ENCODE data around the gene COL23A1. TPM values are rescaled to one million over a fixed set of nuclear protein-coding genes. Genes with fewer than 3 reads are reported as not detected.

COL23A1 gene
- total RNA-seq, 4 donors from 2014 or later = 7.9 to 20.4 (median 12.0) TPM

DNA sequence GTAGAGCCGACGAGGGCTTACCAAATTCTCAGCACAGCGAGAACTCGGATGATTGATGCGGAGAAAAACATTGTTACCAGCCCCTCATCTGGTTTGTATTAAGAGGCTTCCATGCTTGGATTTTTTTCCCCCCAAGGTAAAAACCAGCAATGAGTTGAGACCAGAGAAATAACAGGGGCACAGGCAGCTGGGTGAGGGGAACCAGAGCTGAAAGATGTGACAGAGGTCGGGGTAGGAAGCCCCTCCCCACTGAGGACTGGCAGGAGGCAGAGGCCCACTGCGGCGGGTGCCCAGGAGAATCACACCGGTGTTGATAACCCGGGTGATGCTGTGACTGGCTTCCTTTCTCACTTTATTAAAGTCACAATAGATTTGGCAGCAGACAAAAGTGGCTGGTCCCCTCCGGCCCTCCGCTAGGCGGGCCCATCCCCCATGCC, 241.1 kb downstream of the COL23A1 start:
- Histone ChIP-seq H3K4me1 (no peaks in the 10 kb centered on the region), H3K4me3 (no peak overlapping the region), H3K36me3 (no peaks in the 10 kb centered on the region), H3K27me3 (no peaks in the 10 kb centered on the region), H3K27ac (no peak overlapping the region), H3K9me3 (no peaks in the 10 kb centered on the region)
- DNase-seq (ENCODE audit: low spot score in 2 of 2) = no peak
- WGBS, 2 donors = 65 to 84% methylated on average over 13 of the region's 13 CpGs
- TF ChIP-seq POLR2A (IDR thresholded peaks at IDR 0.05) (no peak), EP300 (IDR thresholded peaks at IDR 0.05) (no peak)
- TF ChIP-seq, protein P1, sequence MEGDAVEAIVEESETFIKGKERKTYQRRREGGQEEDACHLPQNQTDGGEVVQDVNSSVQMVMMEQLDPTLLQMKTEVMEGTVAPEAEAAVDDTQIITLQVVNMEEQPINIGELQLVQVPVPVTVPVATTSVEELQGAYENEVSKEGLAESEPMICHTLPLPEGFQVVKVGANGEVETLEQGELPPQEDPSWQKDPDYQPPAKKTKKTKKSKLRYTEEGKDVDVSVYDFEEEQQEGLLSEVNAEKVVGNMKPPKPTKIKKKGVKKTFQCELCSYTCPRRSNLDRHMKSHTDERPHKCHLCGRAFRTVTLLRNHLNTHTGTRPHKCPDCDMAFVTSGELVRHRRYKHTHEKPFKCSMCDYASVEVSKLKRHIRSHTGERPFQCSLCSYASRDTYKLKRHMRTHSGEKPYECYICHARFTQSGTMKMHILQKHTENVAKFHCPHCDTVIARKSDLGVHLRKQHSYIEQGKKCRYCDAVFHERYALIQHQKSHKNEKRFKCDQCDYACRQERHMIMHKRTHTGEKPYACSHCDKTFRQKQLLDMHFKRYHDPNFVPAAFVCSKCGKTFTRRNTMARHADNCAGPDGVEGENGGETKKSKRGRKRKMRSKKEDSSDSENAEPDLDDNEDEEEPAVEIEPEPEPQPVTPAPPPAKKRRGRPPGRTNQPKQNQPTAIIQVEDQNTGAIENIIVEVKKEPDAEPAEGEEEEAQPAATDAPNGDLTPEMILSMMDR (IDR thresholded peaks at IDR 0.05) = no peak

DNA sequence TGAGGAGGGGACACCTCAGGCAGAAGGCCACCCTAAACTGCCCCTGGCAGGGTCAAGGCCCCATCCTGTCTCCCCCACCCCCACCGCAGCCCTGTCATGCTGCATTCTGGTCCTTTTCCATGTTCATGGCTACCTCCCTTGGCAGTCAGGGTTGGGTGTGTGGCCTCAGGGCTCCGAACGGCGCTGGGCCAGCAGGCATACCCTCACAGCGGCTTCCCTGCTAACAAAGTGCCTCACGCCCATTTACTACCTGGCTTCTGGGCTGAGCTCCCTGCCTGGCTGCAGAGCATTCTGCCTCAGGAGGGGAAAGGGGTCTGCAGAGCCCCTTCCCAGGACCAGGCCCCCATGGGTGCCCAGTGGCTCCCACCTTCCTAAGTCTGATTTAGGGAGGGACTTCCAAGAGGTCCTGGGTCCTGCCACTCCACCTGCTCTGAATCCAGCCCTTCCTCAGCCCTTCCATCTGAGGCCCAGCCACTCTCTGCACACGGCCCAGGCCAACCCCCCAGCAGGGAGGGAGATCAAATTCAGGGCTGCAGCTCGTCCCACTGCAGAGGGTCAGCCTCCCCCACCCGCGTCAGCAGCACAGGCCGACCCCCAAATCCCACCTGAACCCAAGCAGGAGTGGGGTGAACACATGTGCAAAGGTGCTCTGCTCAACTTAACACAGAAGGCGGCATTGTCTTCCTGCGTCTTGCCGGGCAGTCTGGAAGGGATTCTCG, 241.7 kb downstream of the COL23A1 start:
- Histone ChIP-seq H3K4me1 (no peaks in the 10 kb centered on the region), H3K4me3 (no peak overlapping the region), H3K9me3 (no peaks in the 10 kb centered on the region), H3K36me3 (no peaks in the 10 kb centered on the region), H3K27me3 (no peaks in the 10 kb centered on the region), H3K27ac (no peak overlapping the region)
- 75 to 77% methylated on average over 14 of the region's 15 CpGs for WGBS, 2 donors
- TF ChIP-seq, protein P1 (IDR thresholded peaks at IDR 0.05) = no peak
- TF ChIP-seq POLR2A (IDR thresholded peaks at IDR 0.05) (no peak), EP300 (IDR thresholded peaks at IDR 0.05) (no peak)
- no peak for DNase-seq (ENCODE audit: low spot score in 2 of 2)

DNA sequence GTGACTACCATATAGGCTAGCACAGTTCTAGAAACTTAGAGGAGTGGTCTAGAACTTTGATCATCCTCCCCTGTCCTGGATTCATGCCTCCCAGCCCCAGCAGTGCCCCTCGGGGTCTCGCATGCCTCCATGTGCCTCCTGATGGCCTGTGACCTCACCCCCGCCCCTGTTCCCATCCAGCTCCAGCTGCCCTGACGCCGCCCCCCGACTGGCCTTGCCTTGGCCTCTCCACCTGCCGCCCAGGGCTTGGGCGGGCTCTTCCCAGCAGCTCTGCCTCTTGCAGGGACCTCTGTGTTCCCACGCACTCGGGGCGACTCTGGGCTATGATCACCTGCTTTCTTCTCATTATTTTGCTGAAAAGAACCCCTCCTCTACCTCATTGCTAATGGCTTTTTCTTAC, 242.2 kb downstream of the COL23A1 start:
- 85 to 92% methylated on average over 11 of the region's 11 CpGs for WGBS, 2 donors
- H3K36me3 ChIP-seq = no peaks in the 10 kb centered on the region
- H3K27ac ChIP-seq = no peak overlapping the region
- no peaks in the 10 kb centered on the region for H3K27me3 ChIP-seq
- no peaks in the 10 kb centered on the region for H3K4me1 ChIP-seq
- DNase-seq (ENCODE audit: low spot score in 2 of 2) = no peak
- no peaks in the 10 kb centered on the region for H3K9me3 ChIP-seq
- no peak overlapping the region for H3K4me3 ChIP-seq
- TF ChIP-seq POLR2A (IDR thresholded peaks at IDR 0.05) (no peak), EP300 (IDR thresholded peaks at IDR 0.05) (no peak)
- TF ChIP-seq, protein P1 (IDR thresholded peaks at IDR 0.05) = no peak

DNA sequence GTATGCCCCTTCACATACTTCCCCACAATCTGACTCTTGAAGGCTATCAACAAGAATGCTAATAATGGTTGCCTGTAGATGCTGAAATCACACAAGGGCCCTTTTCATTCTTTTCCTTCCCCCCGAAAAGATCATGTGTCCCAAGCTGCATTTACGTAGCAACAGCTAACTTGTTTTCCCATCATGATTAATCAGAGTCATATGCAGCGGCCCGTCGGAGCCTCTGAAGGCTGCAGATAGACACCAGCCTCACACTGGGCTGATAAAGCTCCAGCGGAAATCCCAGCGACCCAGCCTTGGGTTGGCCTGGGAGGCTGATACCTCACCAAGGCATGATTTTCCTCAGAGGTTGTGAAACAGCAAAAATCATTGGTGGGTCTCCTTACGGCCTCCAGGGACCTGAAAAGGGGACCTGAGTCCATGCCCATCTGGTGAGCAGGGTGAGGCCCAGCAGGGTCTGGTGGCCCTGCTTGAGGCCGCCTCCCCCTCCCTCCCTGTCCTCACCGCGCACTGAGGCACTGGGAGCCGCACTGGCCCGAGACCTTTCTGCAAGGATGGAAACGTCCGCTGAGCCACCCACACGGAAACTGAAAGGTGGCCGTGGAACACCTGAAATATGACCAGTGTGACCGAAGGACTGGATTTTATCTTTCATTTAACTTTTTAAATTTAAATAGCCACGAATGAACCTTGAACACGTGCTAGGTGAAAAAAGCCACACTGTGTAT, 243.4 kb downstream of the COL23A1 start:
- no peak for DNase-seq (ENCODE audit: low spot score in 2 of 2)
- whole genome bisulfite sequencing, 2 donors = 73 to 81% methylated on average over 19 to 20 of the region's 20 CpGs
- Histone ChIP-seq H3K27ac (peak overlapping the region in 1 of 4 donors; percentile 28), H3K36me3 (no peaks in the 10 kb centered on the region), H3K27me3 (no peaks in the 10 kb centered on the region), H3K4me3 (no peak overlapping the region), H3K4me1 (no peaks in the 10 kb centered on the region), H3K9me3 (no peaks in the 10 kb centered on the region)
- TF ChIP-seq, protein P1 (IDR thresholded peaks at IDR 0.05) = no peak
- no peak for TF ChIP-seq POLR2A (IDR thresholded peaks at IDR 0.05)
- TF ChIP-seq EP300 (IDR thresholded peaks at IDR 0.05) = no peak

DNA sequence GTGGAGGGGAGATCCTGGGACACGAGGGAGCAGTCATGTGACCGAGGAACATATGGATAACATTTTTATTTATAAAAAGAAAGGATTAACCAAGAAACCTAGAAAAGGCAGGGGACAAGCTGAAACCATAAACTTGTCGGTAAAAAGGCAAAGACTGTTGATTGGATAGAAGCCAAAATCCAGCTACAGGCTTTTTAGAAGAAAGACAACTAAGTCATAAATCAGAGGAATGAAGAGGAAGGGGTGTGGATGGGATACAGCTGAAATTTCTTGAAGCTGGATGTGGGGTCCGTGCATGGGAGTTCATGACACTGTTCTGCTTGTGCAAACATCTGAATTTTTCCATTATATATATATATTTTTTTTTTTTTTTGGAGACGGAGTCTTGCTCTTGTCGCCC, 246.9 kb downstream of the COL23A1 start:
- Histone ChIP-seq H3K36me3 (no peaks in the 10 kb centered on the region), H3K27me3 (no peaks in the 10 kb centered on the region), H3K4me1 (no peaks in the 10 kb centered on the region), H3K4me3 (no peak overlapping the region), H3K9me3 (no peaks in the 10 kb centered on the region), H3K27ac (no peak overlapping the region)
- WGBS, 2 donors = 50 to 59% methylated on average over 6 of the region's 6 CpGs
- no peak for DNase-seq (ENCODE audit: low spot score in 2 of 2)
- TF ChIP-seq EP300 (IDR thresholded peaks at IDR 0.05) (no peak), POLR2A (IDR thresholded peaks at IDR 0.05) (no peak)
- TF ChIP-seq, protein P1 (IDR thresholded peaks at IDR 0.05) = no peak

All from tibial nerve (tissue), 4 donors.